T-cell (primary cell): ENCODE measurements around the gene KIF18A. TPM values are rescaled to one million over a fixed set of nuclear protein-coding genes. Genes with fewer than 3 reads are reported as not detected.
"Not testable (repeated sequence)": the region's sequence is repeated elsewhere in the genome, so short reads cannot be mapped to it uniquely, and the experiment has no call there.

Experiments used
- ATAC-seq, 4 experiments: fragments of 200-7000 bp in 3 of 4; fragments of 150-1000 bp in 1 of 4; cut with Tn5 transposase; replicated peaks in 1 of 4; 1 replicate in 3 of 4; 2 replicates in 1 of 4; pipeline ENCODE4 v1.10.0; 2021; ENCODE audit warnings: moderate library complexity in 3 of 4, mild to moderate bottlenecking in 2 of 4, moderate number of reproducible peaks in 1 of 4
- CTCF ChIA-PET, 2 donors: fragments of 300-600 bp; sonication (Branson Sonifier 250); formaldehyde crosslinking; loops; one replicate each; lab custom pipeline; 2022; ENCODE audit warnings: antibody characterized with exemption in 2 of 2; lab: Charles Lee
- POLR2A ChIA-PET, 2 donors: fragments of 300-600 bp; sonication (Branson Sonifier 250); formaldehyde crosslinking; loops; one replicate each; lab custom pipeline; 2022; ENCODE audit warnings: antibody characterized with exemption in 2 of 2; lab: Charles Lee
- DNase-seq, 35 experiments: peaks; one replicate each; pipeline versions ENCODE4 v3.0.0 to v3.0.0-alpha.2; 2013 to 2023
- H3K27ac ChIP-seq: one replicate; pipeline ENCODE4 v1.5.1; 2013; ENCODE audit warnings: low read length
- H3K27me3 ChIP-seq, 2 experiments: replicated peaks in 1 of 2; 1 replicate in 1 of 2; 2 replicates in 1 of 2; pipeline versions ENCODE4 v1.6.1 to v1.7.0; 2013; ENCODE audit warnings: low read length in 1 of 2, mixed read lengths in 1 of 2; ENCODE audit not compliant: control insufficient read depth in 2 of 2, insufficient read depth in 2 of 2; ENCODE audit errors: extremely low read depth in 1 of 2
- H3K36me3 ChIP-seq, 2 donors: 1 replicate in 1 of 2; 2 replicates in 1 of 2; pipeline versions ENCODE4 v1.6.1 to v1.7.0; 2013; ENCODE audit warnings: low read length in 1 of 2; ENCODE audit not compliant: control insufficient read depth in 2 of 2, insufficient read depth in 1 of 2; ENCODE audit errors: extremely low read depth in 1 of 2
- H3K4me1 ChIP-seq, 2 experiments: 1 replicate in 1 of 2; 2 replicates in 1 of 2; pipeline versions ENCODE4 v1.6.1 to v1.7.0; 2013; ENCODE audit warnings: low read length in 2 of 2, mixed read lengths in 1 of 2; ENCODE audit not compliant: insufficient read depth in 2 of 2, control insufficient read depth in 1 of 2; ENCODE audit errors: extremely low read depth in 1 of 2
- H3K4me3 ChIP-seq, 2 donors: 1 replicate in 1 of 2; 2 replicates in 1 of 2; pipeline versions ENCODE4 v1.5.1 to v1.7.0; 2013; ENCODE audit warnings: mild to moderate bottlenecking in 2 of 2, low read length in 1 of 2, moderate library complexity in 1 of 2; ENCODE audit not compliant: control insufficient read depth in 1 of 2; ENCODE audit errors: extremely low read depth in 1 of 2
- H3K9me3 ChIP-seq: 2 replicates; pipeline ENCODE4 v1.7.0; 2013
- H3K27ac Mint-ChIP-seq, 2 donors: one replicate each; pipeline ENCODE4 v1.8.0; 2020 to 2021; ENCODE audit warnings: mild to moderate bottlenecking in 2 of 2, mixed read lengths in 2 of 2
- H3K27me3 Mint-ChIP-seq, 2 donors: one replicate each; pipeline ENCODE4 v1.8.0; 2021 to 2022; ENCODE audit warnings: mixed read lengths in 2 of 2
- H3K36me3 Mint-ChIP-seq: one replicate; pipeline ENCODE4 v1.8.0; 2021; ENCODE audit warnings: mixed read lengths
- H3K4me1 Mint-ChIP-seq, 3 donors: one replicate each; pipeline ENCODE4 v1.8.0; 2020 to 2022; ENCODE audit warnings: mixed read lengths in 3 of 3, mild to moderate bottlenecking in 1 of 3
- H3K4me3 Mint-ChIP-seq, 3 donors: one replicate each; pipeline ENCODE4 v1.8.0; 2020 to 2022; ENCODE audit warnings: mild to moderate bottlenecking in 3 of 3, mixed read lengths in 3 of 3, moderate library complexity in 3 of 3
- H3K9me3 Mint-ChIP-seq, 3 donors: one replicate each; pipeline ENCODE4 v1.8.0; 2020 to 2022; ENCODE audit warnings: mixed read lengths in 3 of 3
- WGBS: methylation state at CpG from one replicate; pipeline ENCODE4 v1.1.5; 2013; ENCODE audit warnings: missing lambda C conversion rate; ENCODE audit not compliant: insufficient coverage; 5-methylcytosine and 5-hydroxymethylcytosine counted together
- total RNA-seq, 35 experiments: library from RNA in 6 of 35; stranded (reverse) in 6 of 35; fragments of 120-200 nt in 1 of 35; gene quantifications; one replicate each; pipeline versions ENCODE4 v1.2.1 to v1.2.4 and lab custom pipeline; 2013 to 2026

Gene KIF18A
- total RNA-seq, 5 donors from 2014 or later (not counting 1 experiment from before 2014, with no cell fraction given) = 0.76 to 3.7 (median 1.3) TPM

DNA sequence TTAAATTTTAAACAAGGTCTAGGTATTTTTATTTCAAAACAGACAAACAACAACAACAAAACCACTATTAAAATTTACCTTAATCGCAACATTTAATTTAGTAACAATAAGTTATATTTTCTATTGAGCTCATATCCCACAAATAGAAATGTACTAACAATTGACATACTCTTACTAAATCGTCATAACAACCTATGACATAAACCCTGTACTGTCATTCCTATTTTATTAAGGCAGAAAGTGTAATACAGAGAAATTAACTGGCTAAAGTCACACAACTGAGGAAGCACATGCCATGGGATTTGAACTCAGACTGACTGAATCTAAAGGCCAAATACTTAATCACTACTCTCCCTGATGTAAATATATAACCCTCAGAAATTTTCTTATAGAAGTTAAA, 3.0 kb downstream of the KIF18A start:
- no peaks in the 10 kb centered on the region for H3K9me3 Mint-ChIP-seq
- H3K27ac ChIP-seq = no peak overlapping the region
- no peak overlapping the region for H3K4me3 ChIP-seq
- H3K4me1 Mint-ChIP-seq = peaks cover 31 to 43% (median 36%) of the 10 kb centered on the region in 3 donors
- peaks cover 14 to 21% of the 10 kb centered on the region in 2 experiments for H3K4me1 ChIP-seq
- H3K36me3 ChIP-seq = no peaks in the 10 kb centered on the region
- ChIA-PET POLR2A (interaction anchor here in 1 of 2 donors (0.5 to 0.7 kb wide), 2 partner anchors 16 to 623 kb away, joined by 3 read pairs; no protein-coding TSS in a partner anchor), CTCF (interaction anchor here in 1 of 2 donors (0.6 kb wide), 1 partner anchor 47 kb away, joined by 3 read pairs; no protein-coding TSS in a partner anchor)
- no peaks in the 10 kb centered on the region for H3K27me3 Mint-ChIP-seq
- DNase-seq (no peak), ATAC-seq (no peak)
- no CpG with 5 or more reads among the region's 2 CpGs for WGBS
- no peak overlapping the region for H3K27ac Mint-ChIP-seq
- H3K27me3 ChIP-seq = no peaks in the 10 kb centered on the region
- no peak overlapping the region for H3K4me3 Mint-ChIP-seq
- no peaks in the 10 kb centered on the region for H3K36me3 Mint-ChIP-seq
- H3K9me3 ChIP-seq = no peaks in the 10 kb centered on the region

DNA sequence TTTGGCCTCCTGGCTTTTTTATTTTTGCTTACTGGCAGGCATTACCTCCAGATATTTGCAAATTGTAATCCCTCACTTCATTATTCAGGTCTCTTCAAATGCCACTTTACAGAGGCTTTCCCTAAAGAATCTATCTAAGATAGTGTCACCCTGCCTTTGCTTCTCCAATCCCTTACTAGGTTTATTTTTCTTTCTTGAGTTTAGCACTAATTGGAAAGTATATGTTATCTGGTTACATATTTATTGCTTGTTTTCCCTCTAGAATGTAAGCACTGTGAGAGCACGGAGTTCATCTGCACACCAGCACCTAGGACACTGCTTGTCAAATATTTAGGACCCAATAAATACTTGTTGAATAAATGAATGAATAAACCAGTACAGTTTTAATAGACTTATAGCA, 3.5 kb downstream of the KIF18A start:
- no peaks in the 10 kb centered on the region for H3K9me3 ChIP-seq
- Mint-ChIP-seq H3K27me3 (no peaks in the 10 kb centered on the region), H3K27ac (no peak overlapping the region), H3K4me3 (no peak overlapping the region), H3K9me3 (no peaks in the 10 kb centered on the region), H3K4me1 (peaks cover 26 to 40% (median 31%) of the 10 kb centered on the region in 3 donors), H3K36me3 (no peaks in the 10 kb centered on the region)
- CTCF ChIA-PET = no interaction called here
- peaks cover 14 to 17% of the 10 kb centered on the region in 2 experiments for H3K4me1 ChIP-seq
- DNase-seq (no peak), ATAC-seq (no peak)
- H3K27me3 ChIP-seq = no peaks in the 10 kb centered on the region
- no CpG with 5 or more reads among the region's 1 CpG for WGBS
- POLR2A ChIA-PET = interaction anchor here in 1 of 2 donors (0.7 kb wide), 1 partner anchor 17 kb away, joined by 3 read pairs; no protein-coding TSS in a partner anchor
- no peak overlapping the region for H3K4me3 ChIP-seq
- no peak overlapping the region for H3K27ac ChIP-seq
- H3K36me3 ChIP-seq = no peaks in the 10 kb centered on the region

GRCh38 chr11:28102300-28102699, 5.7 kb downstream of the KIF18A start:
- H3K9me3 ChIP-seq, H3K27ac Mint-ChIP-seq, H3K36me3 Mint-ChIP-seq, H3K4me3 ChIP-seq, DNase-seq, H3K9me3 Mint-ChIP-seq, ATAC-seq, POLR2A ChIA-PET, H3K4me3 Mint-ChIP-seq, H3K36me3 ChIP-seq, H3K27ac ChIP-seq, CTCF ChIA-PET, H3K4me1 ChIP-seq, H3K27me3 Mint-ChIP-seq, H3K27me3 ChIP-seq: not testable (repeated sequence)
- WGBS = 80% methylated on average over 1 of the region's 4 CpGs
- peaks cover 4 to 20% (median 9%) of the 10 kb centered on the region in 3 donors for H3K4me1 Mint-ChIP-seq

DNA sequence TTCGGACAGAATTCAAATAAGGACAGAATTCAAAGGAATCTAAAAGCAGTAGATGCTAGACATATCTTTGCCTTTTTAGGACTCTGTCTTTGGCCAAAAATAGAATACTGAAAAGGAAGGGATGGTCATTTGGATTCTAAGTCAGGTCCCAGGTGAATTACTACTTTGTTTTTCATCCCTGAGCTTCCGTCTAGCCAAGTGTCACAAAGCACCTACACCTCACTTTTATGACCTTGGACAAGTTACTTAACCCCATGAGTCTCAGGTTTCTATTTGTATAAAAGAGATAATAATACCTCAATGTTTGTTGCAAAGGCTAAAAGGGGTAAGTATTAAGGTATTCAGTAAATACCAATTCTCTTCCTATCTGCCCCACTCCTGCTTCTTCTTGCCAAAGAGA, 7.3 kb downstream of the KIF18A start:
- no peaks in the 10 kb centered on the region for H3K9me3 Mint-ChIP-seq
- H3K9me3 ChIP-seq = no peaks in the 10 kb centered on the region
- CTCF ChIA-PET = interaction anchor here in 1 of 2 donors (0.6 kb wide), 1 partner anchor 28 kb away, joined by 3 read pairs; no protein-coding TSS in a partner anchor
- no peak for ATAC-seq
- POLR2A ChIA-PET = no interaction called here
- H3K4me1 ChIP-seq = no peaks in the 10 kb centered on the region
- H3K36me3 ChIP-seq = no peaks in the 10 kb centered on the region
- H3K36me3 Mint-ChIP-seq = no peaks in the 10 kb centered on the region
- no peaks in the 10 kb centered on the region for H3K27me3 Mint-ChIP-seq
- H3K27ac Mint-ChIP-seq = no peak overlapping the region
- H3K4me3 ChIP-seq = no peak overlapping the region
- no CpG with 5 or more reads among the region's 2 CpGs for WGBS
- H3K4me3 Mint-ChIP-seq = no peak overlapping the region
- H3K27ac ChIP-seq = no peak overlapping the region
- peaks cover 0 to 13% (median 3%) of the 10 kb centered on the region in 3 donors for H3K4me1 Mint-ChIP-seq
- DNase-seq = no peak
- no peaks in the 10 kb centered on the region for H3K27me3 ChIP-seq

DNA sequence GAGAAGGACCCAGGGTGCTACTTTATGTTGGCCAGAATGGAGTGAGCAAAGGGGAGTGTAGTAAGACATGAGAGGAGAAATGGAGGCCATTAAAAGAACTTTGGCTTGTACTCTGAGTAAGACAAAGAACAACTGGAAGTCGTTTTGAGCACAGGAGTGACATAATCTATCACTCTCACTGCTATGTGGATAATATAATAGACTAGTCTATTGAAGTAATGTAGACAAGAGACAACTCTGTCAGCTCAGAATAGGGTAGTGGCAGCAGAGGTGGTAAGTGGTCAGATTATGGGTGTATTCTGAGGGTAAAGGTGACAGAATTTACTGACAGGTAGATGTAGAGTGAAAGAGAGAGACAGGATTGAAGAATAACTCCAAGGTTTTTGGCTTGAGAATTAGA, 8.2 kb downstream of the KIF18A start:
- Histone ChIP-seq H3K4me3 (no peak overlapping the region), H3K4me1 (no peaks in the 10 kb centered on the region), H3K9me3 (no peaks in the 10 kb centered on the region), H3K27me3 (no peaks in the 10 kb centered on the region), H3K36me3 (no peaks in the 10 kb centered on the region), H3K27ac (no peak overlapping the region)
- ATAC-seq (no peak), DNase-seq (no peak)
- H3K4me3 Mint-ChIP-seq = no peak overlapping the region
- CTCF ChIA-PET = no interaction called here
- no peaks in the 10 kb centered on the region for H3K27me3 Mint-ChIP-seq
- POLR2A ChIA-PET = no interaction called here
- no CpG with 5 or more reads among the region's 1 CpG for WGBS
- no peaks in the 10 kb centered on the region for H3K9me3 Mint-ChIP-seq
- peaks cover 0 to 12% (median 0%) of the 10 kb centered on the region in 3 donors for H3K4me1 Mint-ChIP-seq
- H3K36me3 Mint-ChIP-seq = no peaks in the 10 kb centered on the region
- no peak overlapping the region for H3K27ac Mint-ChIP-seq

- POLR2A ChIA-PET = interaction anchor here in 1 of 2 donors (1.0 kb wide), 1 partner anchor 10 kb away, joined by 3 read pairs; the partner anchor contains the start of genes KIF18A and METTL15
Measured at GRCh38 chr11:28098257-28098656, 9.7 kb downstream of the KIF18A start.

More at GRCh38 chr11:28098257-28098656, 9.7 kb downstream of the KIF18A start:
- no peaks in the 10 kb centered on the region for H3K36me3 ChIP-seq
- Mint-ChIP-seq H3K4me3 (no peak overlapping the region), H3K9me3 (no peaks in the 10 kb centered on the region), H3K27me3 (no peaks in the 10 kb centered on the region), H3K4me1 (peaks cover 0 to 9% (median 0%) of the 10 kb centered on the region in 3 donors), H3K36me3 (no peaks in the 10 kb centered on the region), H3K27ac (no peak overlapping the region)
- WGBS = no CpG with 5 or more reads among the region's 1 CpG
- H3K27me3 ChIP-seq = no peaks in the 10 kb centered on the region
- DNase-seq (no peak), ATAC-seq (no peak)
- H3K27ac ChIP-seq = no peak overlapping the region
- no peaks in the 10 kb centered on the region for H3K9me3 ChIP-seq
- CTCF ChIA-PET = no interaction called here
- H3K4me3 ChIP-seq = no peak overlapping the region
- H3K4me1 ChIP-seq = no peaks in the 10 kb centered on the region
